HEK293T (cell line): ENCODE data around the gene TOMM7.

Experiments
- BHLHE40 ChIP-seq: fragments of 450-650 bp; IDR thresholded peaks from 2 replicates; pipeline ENCODE4 v1.6.1; 2016; ENCODE audit warnings: mild to moderate bottlenecking, moderate library complexity, borderline replicate concordance
- SP1 ChIP-seq: fragments of 450-650 bp; IDR thresholded peaks from 2 replicates; pipeline ENCODE4 v1.6.1; 2017
- SUZ12 ChIP-seq: fragments of 450-650 bp; IDR thresholded peaks from 2 replicates; pipeline ENCODE4 v1.6.1; 2016; ENCODE audit warnings: mild to moderate bottlenecking
- TARDBP ChIP-seq: fragments of 450-650 bp; IDR thresholded peaks from 2 replicates; pipeline ENCODE4 v1.6.1; 2016

DNA sequence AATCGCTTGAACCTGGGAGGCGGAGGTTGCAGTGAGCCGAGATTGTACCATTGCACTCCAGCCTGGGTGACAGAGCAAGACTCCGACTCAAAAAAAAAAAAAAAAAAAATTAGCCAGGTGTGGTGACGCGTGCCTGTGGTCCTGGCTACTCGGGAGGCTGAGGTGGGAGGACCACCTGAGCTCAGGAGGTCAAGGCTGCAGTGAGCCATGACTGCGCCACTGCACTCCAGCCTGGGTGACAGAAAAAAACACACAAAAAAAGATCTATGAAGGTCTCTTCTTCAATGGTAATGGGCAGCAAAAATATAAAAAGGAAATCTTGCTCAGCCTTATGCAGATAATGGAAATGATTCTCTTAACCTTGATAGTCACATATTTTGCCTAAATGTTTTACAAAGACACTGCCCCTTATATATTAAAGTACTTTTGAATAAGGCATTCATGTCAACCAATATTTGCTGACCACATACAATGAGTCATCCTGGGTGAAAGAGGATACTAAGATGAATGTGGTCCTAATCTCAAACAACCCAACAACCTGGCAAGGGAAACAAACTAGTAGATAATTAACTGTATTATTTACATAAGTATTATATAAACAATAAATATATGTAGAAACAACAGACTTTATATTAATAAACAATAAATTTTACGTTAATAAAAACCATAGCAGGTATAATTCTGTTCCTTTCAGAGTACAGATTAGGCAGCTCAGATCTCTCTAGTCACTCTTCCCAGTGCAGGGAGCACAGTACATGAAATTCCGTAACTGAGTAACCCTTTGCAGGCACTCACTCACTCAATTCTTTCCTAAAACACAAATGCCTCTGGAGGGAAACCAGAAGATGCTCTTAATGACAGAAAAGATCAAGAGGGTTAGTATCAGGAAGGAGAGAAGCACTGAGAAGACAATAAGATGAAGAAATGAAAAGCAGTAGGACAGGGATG is 8.1 kb downstream of the TOMM7 start:
- no peak for TF ChIP-seq SUZ12
- TF ChIP-seq SP1: no peak
- no peak for TF ChIP-seq BHLHE40
- TF ChIP-seq TARDBP: no peak
